Breast epithelium (tissue), 3 donors: ENCODE data around the gene ADAM12.

Experiments used
- CTCF ChIP-seq, 3 donors: fragments of 450-650 bp; IDR thresholded peaks; one replicate each; pipeline ENCODE4 v1.5.1; 2016 to 2017; ENCODE audit warnings: antibody characterized with exemption in 3 of 3, mild to moderate bottlenecking in 3 of 3, moderate library complexity in 3 of 3
- POLR2A ChIP-seq: fragments of 450-650 bp; IDR thresholded peaks from one replicate; pipeline ENCODE4 v1.6.1; 2016; ENCODE audit warnings: antibody characterized with exemption, mild to moderate bottlenecking, moderate library complexity
- POLR2AphosphoS5 ChIP-seq, 3 donors: sonication (generic); formaldehyde crosslinking; IDR thresholded peaks; one replicate each; pipeline ENCODE4 v1.6.1; 2017; ENCODE audit warnings: antibody characterized with exemption in 3 of 3

DNA sequence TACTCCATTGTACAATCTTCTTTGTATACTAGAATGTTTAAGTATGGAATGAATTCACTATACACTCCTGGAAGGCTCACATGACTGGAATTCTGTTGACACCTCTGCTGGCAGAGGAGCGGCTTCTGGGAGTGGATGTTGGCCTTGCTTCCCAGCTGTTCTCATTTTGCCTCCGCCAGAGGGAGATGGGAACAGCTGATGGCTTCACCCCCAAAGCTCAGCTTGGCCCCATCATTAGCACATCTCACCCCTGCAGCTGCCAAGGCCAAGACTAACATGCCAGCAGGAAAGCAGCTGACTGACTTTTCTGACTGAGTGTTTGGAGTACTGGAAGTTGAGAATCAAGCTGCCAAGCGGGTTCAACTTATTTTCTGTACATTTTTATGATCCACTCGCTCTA is 15.1 kb downstream of the ADAM12 start:
- TF ChIP-seq POLR2A (no peak), CTCF (IDR thresholded peaks at IDR 0.05) (no peak), POLR2AphosphoS5 (IDR thresholded peaks at IDR 0.05) (no peak)
